ENCODE data around the gene RXYLT1. TPM values are rescaled to one million over a fixed set of nuclear protein-coding genes. Genes with fewer than 3 reads are reported as not detected.

Gene RXYLT1
- total RNA-seq, 2 experiments from 2014 or later = 15.7 to 23.3 TPM

GRCh38 chr12:63836936-63837335 is 57.2 kb downstream of the RXYLT1 start:
- no peak for DNase-seq (ENCODE audit: low spot score)
- Histone ChIP-seq H4K20me1 (ENCODE audit: insufficient read depth, low read length) (no peaks in the 10 kb centered on the region), H2AFZ (ENCODE audit: low read length) (no peak overlapping the region), H3K36me3 (ENCODE audit: insufficient read depth, low read length) (no peaks in the 10 kb centered on the region), H3K27ac (ENCODE audit: low read depth, low read length, poor library complexity, severe bottlenecking) (no peak overlapping the region), H3K4me1 (ENCODE audit: insufficient read depth, low read length, poor library complexity, severe bottlenecking) (no peaks in the 10 kb centered on the region), H3K79me2 (ENCODE audit: insufficient read depth, low read depth, low read length) (no peaks in the 10 kb centered on the region), H3K4me3 (ENCODE audit: low read depth, low read length, poor library complexity, severe bottlenecking) (no peak overlapping the region), H3K4me2 (ENCODE audit: low read length) (no peak overlapping the region), H3K9me2 (ENCODE audit: insufficient read depth, low read length) (no peaks in the 10 kb centered on the region), H3K9me3 (ENCODE audit: low read length) (no peaks in the 10 kb centered on the region)
- POLR2A ChIA-PET = interaction anchor here (0.7 kb wide), 1 partner anchor 80 kb away, joined by 3 read pairs; no protein-coding TSS in a partner anchor
- CTCF ChIA-PET (ENCODE audit: unreplicated experiment) = no interaction called here
- no TSS peak for BruUV-seq (replicated peaks)
- TF ChIP-seq CTCF (conservative IDR thresholded peaks at IDR 0.05; ENCODE audit: low read length) = no peak
- TF ChIP-seq EZH2phosphoT487 (IDR thresholded peaks at IDR 0.05; ENCODE audit: borderline replicate concordance, low read depth, low read length) = no peak
- intact Hi-C loops (cut with micrococcal nuclease; ENCODE audit: unreplicated experiment) = no loop called here

GRCh38 chr12:63838411-63838810 is 58.7 kb downstream of the RXYLT1 start:
- intact Hi-C loops (cut with micrococcal nuclease; ENCODE audit: unreplicated experiment) = no loop called here
- TF ChIP-seq EZH2phosphoT487 (IDR thresholded peaks at IDR 0.05; ENCODE audit: borderline replicate concordance, low read depth, low read length) = no peak
- TF ChIP-seq CTCF (conservative IDR thresholded peaks at IDR 0.05; ENCODE audit: low read length) = no peak
- CTCF ChIA-PET (ENCODE audit: unreplicated experiment) = no interaction called here

GRCh38 chr12:63841011-63841410 is 61.3 kb downstream of the RXYLT1 start:
- POLR2A ChIA-PET = interaction anchor here (1.0 kb wide), 2 partner anchors 13 to 26 kb away, joined by 3 to 4 read pairs; no protein-coding TSS in a partner anchor
- H4K20me1 ChIP-seq (ENCODE audit: insufficient read depth, low read length) = no peaks in the 10 kb centered on the region
- intact Hi-C loops (cut with micrococcal nuclease; ENCODE audit: unreplicated experiment) = loop anchor here (5.0 to 10.0 kb wide), 2 partner anchors 114 to 341 kb away; no protein-coding TSS in a partner anchor

More at GRCh38 chr12:63838411-63838810, 58.7 kb downstream of the RXYLT1 start:
- H3K27ac ChIP-seq (ENCODE audit: low read depth, low read length, poor library complexity, severe bottlenecking) = no peak overlapping the region
- no peak overlapping the region for H2AFZ ChIP-seq (ENCODE audit: low read length)
- H3K4me1 ChIP-seq (ENCODE audit: insufficient read depth, low read length, poor library complexity, severe bottlenecking) = no peaks in the 10 kb centered on the region
- no peak overlapping the region for H3K4me2 ChIP-seq (ENCODE audit: low read length)
- no peaks in the 10 kb centered on the region for H3K36me3 ChIP-seq (ENCODE audit: insufficient read depth, low read length)
- no peak for DNase-seq (ENCODE audit: low spot score)
- BruUV-seq (replicated peaks) = no TSS peak
- no peaks in the 10 kb centered on the region for H4K20me1 ChIP-seq (ENCODE audit: insufficient read depth, low read length)
- H3K4me3 ChIP-seq (ENCODE audit: low read depth, low read length, poor library complexity, severe bottlenecking) = no peak overlapping the region
- POLR2A ChIA-PET = no interaction called here
- no peaks in the 10 kb centered on the region for H3K79me2 ChIP-seq (ENCODE audit: insufficient read depth, low read depth, low read length)
- no peaks in the 10 kb centered on the region for H3K9me2 ChIP-seq (ENCODE audit: insufficient read depth, low read length)
- no peaks in the 10 kb centered on the region for H3K9me3 ChIP-seq (ENCODE audit: low read length)

More at GRCh38 chr12:63841011-63841410, 61.3 kb downstream of the RXYLT1 start:
- Histone ChIP-seq H3K4me3 (ENCODE audit: low read depth, low read length, poor library complexity, severe bottlenecking) (no peak overlapping the region), H3K4me1 (ENCODE audit: insufficient read depth, low read length, poor library complexity, severe bottlenecking) (no peaks in the 10 kb centered on the region), H3K9me3 (ENCODE audit: low read length) (no peaks in the 10 kb centered on the region), H3K4me2 (ENCODE audit: low read length) (no peak overlapping the region), H3K36me3 (ENCODE audit: insufficient read depth, low read length) (no peaks in the 10 kb centered on the region), H3K27ac (ENCODE audit: low read depth, low read length, poor library complexity, severe bottlenecking) (no peak overlapping the region), H2AFZ (ENCODE audit: low read length) (no peak overlapping the region), H3K9me2 (ENCODE audit: insufficient read depth, low read length) (no peaks in the 10 kb centered on the region), H3K79me2 (ENCODE audit: insufficient read depth, low read depth, low read length) (no peaks in the 10 kb centered on the region)
- DNase-seq (ENCODE audit: low spot score) = no peak
- TF ChIP-seq EZH2phosphoT487 (IDR thresholded peaks at IDR 0.05; ENCODE audit: borderline replicate concordance, low read depth, low read length) (no peak), CTCF (conservative IDR thresholded peaks at IDR 0.05; ENCODE audit: low read length) (no peak)
- no TSS peak for BruUV-seq (replicated peaks)
- CTCF ChIA-PET (ENCODE audit: unreplicated experiment) = no interaction called here

Data from OCI-LY7 (cell line).